Heart left ventricle (tissue), 13 donors: ENCODE data around the gene MRPL48.

ENCODE experiments used
- CTCF ChIP-seq, 12 donors: fragments of 200-600 bp; sonication (generic) in 4 of 12; IDR thresholded peaks; one replicate each; pipeline versions ENCODE4 v1.5.0 to v1.8.0; 2018 to 2022; ENCODE audit warnings: antibody characterized with exemption in 12 of 12, mild to moderate bottlenecking in 5 of 12
- POLR2A ChIP-seq, 2 donors: fragments of 450-650 bp; IDR thresholded peaks; one replicate each; pipeline ENCODE4 v1.6.1; 2017; ENCODE audit warnings: antibody characterized with exemption in 2 of 2, mild to moderate bottlenecking in 2 of 2, moderate library complexity in 2 of 2
- donor health status: ischemic (EF 13 %, LVEDD 7.1; RV severe dilation, severe dysfunction).
- donor health status: DM: no; HTN: yes; CAD: no.
- donor health status: DM: no; HTN: no; CAD: no.
- donor health status: ischemic (EF 25% LVEDD 6.9; RV normal size, moderate dysfunction).
- donor health status: ischemic (EF 25% LVEDD 5.7; RV mildly dilated, moderate dysfunction).
- donor health status: ischemic (EF 35%, LVEDD 5.7; RV mildly dilated, moderate dysfunction).
- donor health status: nonischemic (EF 11% LVEDD 7.7; RV severe dilation, severe dysfunction).
- donor health status: DM: yes; HTN: yes; CAD: no.
- donor health status: PGD.
- donor health status: ischemic (EF 29% LVEDD 5.4; RV normal size, mild dysfunction).
- donor health status: nonischemic (EF 23%, LVEDD 6.1; RV moderate dilation, normal function).

GRCh38 chr11:73750228-73750627 lies 37.4 kb upstream of the MRPL48 start:
- TF ChIP-seq CTCF (IDR thresholded peaks at IDR 0.05) = no peak
- TF ChIP-seq POLR2A (IDR thresholded peaks at IDR 0.05) = no peak
